HG02885 (cell line): ENCODE measurements around the gene MICAL1.
"Not testable (repeated sequence)": the region's sequence is repeated elsewhere in the genome, so short reads cannot be mapped to it uniquely, and the experiment has no call there.

ENCODE experiments used
- ATAC-seq: cut with Tn5 transposase; IDR thresholded peaks from one replicate; pipeline ENCODE4 v1.9.1; 2021; ENCODE audit warnings: mild to moderate bottlenecking; ENCODE audit not compliant: unreplicated experiment, poor library complexity

Gene MICAL1

DNA sequence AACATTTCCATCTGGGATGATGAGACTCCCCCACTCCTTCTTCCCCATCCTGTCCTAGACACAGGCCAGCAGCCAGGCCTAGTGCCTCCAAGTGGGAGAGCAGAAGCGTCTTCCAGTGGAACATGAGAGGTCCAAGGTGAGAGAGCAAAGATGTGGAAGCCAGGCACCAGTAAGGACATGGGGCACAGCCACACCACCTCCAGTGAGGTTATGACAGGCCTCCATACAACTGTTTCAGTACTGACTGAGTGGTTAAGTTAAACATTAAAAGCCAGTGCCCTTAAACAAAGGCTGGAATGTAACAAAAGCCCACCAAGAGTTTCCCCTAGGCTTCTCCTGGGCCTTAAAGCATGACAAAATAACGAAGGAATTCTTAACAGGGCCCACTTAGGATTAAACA lies 22.2 kb upstream of the MICAL1 start:
- peak; percentile 36 for ATAC-seq

DNA sequence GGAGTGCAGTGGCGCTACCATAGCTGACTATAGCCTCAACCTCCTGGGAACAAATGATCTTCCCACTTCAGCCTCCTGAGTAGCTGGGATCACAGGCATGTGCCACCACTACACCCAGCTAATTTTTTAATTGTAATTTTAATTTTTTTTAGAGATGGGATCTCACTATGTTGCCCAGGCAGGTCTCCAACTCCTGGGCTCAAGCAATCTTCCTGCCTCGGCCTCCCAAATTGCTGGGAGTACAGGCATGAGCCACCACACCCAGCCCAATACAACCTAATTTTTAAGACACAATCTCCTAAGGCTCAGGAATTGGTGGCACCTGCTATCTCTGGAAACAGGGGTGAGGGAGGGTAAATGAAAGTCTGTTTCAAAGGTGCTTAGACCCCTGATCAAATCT lies 21.6 kb upstream of the MICAL1 start:
- ATAC-seq: no peak

DNA sequence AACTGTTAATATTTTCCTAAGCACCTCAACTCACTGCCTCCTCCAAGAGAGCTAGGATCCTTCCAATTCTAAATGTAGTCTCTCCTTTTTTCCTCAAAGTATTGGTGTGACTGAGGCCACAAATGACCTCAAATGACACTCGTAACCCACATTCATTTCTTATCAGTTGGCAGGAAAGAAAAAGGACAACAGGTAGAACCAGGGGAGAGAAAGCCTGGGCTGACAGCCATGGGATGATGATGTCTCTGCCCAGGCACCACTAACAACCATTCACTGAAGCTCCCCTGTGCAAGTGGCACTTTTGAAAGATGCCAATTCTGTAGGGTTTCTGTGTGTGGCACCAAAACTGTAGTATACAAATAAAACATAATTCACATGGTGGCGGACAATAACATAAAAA lies 20.1 kb upstream of the MICAL1 start:
- ATAC-seq: no peak

DNA sequence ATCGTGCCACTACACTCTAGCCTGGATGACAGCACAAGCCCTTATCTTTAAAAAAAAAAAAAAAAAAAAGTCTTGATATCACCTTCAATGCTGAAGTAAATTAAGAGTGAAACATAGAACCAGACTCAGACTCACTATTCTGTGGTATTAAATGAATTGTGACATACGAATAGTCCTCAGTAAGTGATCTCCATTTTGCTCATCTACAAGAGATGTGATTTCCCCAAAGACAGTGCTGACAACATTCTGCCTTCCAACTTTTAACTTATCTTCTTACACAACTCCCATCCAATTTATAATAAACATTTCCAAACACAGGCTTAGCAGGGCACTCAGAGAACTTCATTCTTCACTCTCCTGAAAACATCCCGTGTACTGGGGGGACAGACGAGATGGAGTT lies 19.4 kb upstream of the MICAL1 start:
- ATAC-seq: no peak

DNA sequence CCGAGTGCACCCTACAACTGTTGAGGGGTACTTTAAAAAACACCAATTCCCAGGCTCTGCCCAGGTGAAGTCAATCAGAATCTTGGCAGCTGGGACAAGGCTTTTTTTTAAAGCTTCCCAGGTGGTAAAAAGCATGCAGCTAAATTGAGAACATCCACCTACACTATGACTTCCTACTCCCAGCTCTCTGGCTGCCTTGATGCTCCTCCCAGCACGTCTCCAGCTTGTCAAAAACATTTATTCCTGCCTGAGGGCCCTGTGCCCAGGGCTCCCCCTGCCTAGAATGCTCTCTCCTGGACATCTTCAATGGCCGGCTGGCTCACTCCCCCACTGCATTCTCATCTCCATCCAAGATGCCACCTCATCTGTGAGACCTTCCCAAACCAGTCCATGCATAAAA lies 17.5 kb upstream of the MICAL1 start:
- ATAC-seq: no peak

DNA sequence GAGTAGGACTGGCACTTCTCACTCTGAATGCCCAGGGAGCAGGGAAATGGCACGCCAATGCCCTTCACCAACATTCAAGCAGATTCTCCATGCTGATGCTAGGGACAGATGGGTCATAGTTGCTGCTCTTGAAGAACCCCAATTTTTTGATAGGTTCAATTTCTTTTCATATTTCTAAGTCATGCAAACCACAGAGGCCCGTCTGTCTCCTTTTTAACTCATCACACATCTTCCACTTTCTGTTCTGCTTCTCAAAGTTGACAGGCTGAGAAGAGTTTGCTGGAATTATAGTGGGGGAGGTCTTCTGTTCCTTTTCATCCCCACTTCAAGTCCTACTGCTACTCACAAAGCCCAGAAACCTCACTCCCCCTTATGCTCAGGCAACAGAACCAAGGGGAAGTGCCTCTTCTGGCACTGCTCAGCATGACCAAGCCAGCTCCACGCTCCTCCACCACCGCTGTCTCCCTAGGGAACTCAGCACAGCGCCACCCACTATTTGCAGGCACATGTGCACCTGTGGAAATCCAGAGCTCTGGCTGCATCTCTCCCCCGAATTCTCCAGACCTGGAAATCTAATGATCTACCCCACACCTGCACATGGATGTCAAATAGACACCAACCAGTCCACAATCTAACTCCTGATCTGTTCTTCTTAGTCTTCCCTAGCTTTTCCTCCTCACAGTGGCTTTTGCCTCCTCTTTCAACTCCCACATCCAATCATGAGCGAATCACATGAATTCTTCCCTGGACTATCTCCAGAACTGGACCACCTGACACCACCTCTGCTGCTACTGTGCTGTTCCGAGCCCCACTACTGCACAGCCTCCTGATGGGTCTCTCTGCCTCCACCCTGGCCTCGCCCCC lies 16.8 kb upstream of the MICAL1 start:
- peak; percentile 71 for ATAC-seq

DNA sequence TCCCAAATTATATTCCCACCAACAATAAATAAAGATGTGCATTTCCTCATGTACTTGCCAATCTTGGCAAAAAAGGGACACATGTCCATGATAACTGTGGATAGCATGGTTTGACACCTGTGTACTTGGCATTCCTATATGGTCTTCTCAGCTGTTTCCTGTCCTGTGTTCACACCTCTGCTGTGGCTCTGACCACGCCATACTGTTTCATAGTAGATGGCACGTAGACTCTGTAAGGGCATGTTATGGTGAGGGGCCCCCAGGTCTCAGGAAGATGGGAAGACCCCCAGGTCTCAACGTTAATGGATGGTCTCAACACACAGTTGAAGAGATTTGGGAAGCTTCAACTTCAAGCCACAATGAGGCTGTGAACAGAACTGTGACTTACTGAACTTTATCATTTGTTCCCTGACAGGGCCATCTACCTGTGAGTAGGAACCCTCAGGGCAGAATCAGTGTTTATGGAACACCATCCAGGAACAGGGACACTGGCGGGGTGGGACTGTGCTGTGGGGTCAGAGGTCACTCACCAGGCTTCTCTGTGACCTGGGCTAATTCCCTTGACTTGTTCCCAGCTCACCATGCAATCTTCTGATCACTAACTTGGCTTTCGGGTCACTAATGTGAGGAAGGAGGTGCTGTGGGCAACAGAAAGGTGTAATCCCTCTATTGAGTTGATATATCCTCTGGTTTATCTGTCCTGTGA lies 15.7 kb upstream of the MICAL1 start:
- ATAC-seq: no peak

DNA sequence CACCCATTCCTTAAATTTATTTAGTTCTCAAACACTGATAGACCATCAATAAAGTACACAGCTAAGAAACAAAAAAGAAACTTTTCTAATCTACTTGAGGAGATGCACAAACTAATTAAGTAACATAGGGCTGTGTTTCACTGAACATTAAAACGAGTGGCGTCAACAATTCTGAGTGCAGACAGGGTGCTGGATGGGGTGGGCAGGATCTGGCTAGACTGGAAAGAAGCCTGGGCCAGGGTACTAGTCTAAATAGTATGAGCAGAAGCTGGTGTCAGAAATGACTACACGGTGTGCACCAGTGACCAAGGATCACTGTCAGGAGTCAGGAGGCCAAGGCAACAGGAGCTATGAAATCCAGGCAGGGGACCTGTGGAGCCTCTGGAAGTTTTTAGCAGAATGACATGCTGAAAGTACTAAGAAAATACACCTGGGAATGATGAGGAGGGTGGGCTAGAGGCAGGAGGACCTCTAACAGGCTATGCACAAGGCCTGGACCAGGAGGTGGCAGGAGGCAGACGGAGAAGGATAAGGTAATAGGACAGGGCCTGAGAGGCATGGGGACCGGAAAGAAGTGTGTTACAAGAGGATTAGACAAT lies 14.1 kb upstream of the MICAL1 start:
- ATAC-seq: no peak

DNA sequence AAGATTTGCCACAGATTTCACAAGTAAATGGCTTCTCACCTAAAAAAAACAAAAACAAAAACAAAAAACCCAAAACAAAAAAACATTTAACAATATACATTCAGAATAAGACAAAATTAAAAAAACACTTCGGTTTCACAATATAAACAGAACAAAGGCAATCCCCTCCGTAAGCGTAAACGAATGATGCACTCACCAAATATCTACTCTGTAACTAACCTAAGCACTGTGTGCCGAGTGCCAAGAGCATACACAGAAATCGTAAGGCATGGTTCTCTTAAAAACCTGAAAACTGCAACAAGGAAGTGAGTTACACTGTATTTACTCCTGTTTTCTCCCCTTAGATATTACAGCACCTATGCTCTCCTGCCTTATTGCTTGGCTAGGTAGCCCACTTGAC lies 12.1 kb upstream of the MICAL1 start:
- no peak for ATAC-seq

DNA sequence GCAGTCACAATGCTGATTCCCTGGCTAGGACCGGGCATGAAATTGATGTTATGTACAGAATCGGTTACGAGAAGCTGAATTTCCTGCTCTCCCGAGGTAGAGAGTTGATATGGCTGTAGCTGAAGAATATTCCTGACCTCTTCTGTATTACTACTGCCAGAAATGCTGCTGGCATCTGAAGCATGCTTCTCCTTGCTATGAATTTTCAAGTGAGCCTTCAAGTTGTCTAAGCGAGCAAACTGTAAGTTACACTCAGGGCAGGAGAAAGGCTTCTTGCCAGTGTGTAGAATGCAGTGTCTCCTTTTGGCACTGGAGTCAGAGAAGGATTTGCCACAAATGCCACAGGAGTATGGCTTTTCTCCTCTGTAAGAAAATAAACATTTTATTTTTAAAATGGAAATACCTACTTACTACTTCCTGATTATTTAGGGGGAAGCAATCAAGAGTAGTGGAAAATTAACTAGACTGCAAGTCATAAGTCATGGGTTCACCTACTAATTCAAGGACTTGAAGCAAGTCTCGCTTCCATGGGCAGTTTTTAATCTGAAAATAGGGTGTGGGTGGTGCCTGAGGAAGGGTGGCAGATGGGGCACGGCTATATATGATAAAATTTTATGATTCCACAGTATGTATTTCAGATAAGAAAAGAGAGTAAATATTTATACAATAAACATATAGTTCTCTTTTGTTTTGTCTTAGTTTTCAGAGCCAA lies 10.8 kb upstream of the MICAL1 start:
- no peak for ATAC-seq

DNA sequence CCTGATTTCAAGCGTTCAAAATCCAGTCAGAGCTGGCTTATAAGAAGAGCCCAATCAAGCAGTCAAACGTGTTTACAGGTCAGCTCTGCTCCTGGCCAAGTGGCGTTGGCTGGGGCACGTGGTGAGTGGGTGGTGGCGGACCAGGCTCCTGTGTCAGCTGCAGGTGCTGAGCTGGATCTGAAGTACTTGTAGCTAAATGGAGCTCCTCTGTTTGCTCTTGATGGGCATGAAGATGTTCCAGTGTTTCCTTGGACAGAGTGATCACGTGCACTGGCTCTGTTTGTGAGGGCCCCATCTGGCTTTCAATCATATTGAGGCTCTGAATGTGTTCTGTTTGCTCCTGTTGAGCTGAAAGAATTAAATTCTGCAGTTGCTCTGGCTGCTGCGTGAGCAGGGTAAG lies 10.2 kb upstream of the MICAL1 start:
- ATAC-seq: no peak

DNA sequence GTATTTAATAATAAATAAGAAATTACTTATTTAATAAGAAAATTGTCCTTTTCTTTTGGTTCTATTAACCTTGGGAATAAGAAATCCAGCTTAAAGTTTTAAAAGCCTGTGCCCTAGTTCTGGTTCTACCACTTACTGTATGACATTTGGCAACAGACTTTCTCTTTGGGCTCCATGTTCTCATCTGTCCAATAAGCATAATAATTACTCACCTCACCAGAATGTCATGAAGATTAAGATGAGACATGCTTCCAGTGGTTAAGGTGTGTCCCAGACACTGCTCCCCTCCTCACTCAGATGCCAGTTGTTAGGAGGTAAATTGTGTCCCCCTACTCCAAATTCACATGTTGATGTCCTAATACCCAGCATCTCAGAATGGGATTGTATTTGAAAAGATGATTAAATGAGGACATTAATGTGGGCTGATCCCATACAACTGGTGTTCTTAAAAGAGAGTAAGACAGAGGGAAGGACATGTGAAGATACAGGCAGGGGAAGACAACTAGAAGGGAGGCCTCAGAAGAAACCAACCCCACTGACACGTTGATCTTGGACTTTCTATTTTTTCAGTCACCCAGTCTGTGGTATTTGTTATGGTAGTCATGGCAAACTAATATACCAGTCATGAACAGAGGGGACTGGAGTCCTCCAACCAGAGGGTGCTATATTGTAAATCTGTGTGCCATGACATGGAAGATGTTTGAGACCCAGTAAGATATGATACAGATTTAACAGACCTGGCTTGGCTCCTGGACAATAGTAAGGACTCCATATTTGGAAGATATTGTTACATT lies 6.4 kb upstream of the MICAL1 start:
- ATAC-seq: no peak

DNA sequence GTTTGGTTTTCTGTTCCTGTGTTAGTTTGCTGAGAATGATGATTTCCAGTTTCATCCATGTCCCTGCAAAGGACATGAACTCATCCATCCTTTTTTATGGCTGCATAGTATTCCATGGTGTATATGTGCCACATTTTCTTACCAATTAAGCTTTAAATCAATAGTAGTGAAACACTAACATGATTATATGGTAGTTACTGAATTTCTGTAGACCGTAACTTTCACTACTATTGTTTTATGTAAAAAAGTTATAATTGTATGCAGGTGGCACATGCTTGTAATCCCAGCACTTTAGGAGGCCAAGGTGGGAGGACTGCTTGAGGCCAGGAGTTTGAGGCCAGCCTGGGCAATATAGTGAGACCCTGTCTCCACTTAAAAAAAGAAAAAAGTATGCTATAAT lies 5.6 kb upstream of the MICAL1 start:
- not testable (repeated sequence) for ATAC-seq

DNA sequence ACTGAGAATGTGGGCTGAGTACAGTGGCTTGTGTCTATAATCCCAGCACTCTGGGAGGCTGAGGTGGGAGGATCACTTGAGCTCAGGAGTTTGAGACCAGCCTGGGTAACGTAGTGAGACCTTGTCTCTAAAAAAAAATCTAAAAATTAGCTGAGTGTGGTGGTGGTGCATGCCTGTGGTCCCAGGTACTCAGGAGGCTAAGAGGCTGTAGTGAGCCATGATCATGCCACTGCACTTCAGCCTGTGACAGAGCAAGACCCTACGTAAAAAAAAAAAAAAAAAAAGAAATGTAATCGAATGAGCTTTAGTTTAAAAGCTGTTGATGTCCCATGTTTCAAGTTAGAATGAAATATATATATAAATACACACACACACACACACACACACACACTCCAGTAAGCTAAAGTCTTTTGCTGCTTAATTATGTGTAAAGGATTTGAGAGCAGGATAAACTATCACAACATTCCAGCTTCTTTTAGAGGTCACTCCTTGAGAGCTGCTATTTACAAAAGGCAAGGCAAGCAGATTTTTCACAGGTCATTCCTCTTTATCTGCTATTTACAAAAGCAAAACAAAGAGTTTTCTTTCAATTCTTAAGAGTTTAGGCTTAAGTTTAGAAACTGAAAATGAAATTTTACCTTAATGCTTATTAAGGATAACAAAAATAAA lies 4.7 kb upstream of the MICAL1 start:
- no peak for ATAC-seq

DNA sequence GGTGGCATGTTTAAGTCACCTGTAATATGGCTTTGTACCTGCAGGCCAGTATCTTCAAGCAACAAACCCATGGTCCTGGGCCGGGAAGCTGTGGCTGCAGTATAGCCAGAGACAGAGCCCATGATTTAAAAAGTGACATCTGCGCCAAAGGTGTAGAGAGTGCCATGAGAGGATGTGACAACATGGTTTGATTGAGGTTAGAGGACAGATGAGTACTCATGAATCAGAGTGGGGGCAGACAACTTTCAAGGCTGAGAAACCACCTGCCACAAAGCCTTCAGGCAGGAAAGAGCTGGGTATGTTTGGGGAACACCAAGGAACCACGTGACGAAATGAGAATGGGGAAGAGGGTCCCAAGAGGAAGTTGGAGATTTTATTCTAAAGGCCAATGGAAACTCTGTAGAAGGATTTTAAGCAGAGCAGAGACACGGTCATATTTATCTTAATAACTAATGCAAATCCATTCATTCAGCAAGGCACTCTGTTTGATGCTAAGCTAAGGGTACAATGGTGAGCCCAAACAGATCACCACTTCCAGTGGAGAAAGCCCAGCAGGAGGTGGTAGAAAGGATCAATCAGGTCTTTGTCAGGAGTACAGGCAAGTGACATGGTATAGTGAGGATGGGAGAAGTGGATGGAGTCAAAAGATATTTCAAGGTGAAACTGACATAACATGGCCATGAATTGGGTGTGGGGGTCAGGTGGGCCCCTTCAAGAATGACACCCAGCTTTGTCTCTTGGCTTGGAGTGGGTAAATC lies 3.4 kb upstream of the MICAL1 start:
- no peak for ATAC-seq

DNA sequence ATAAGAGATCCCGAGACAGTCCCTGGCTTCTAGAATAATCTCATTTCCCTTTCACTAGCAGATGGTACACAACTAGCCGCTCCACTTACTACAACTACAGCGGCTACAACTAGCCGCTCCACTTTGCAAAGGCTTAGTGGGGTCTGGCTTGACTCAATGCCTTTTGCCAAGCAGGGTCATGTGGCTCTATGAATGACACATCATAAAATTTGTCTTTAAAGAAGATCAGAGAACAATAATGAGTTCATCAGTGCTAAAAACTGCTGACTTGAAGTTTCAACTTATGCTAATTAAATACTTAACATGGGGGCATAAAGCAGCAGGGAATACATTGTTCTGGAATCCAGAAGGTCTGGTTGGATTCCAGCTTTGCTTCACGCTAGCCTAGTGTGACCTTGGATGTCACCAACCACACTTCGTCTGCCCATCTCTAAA lies 2.0 kb upstream of the MICAL1 start:
- no peak for ATAC-seq

DNA sequence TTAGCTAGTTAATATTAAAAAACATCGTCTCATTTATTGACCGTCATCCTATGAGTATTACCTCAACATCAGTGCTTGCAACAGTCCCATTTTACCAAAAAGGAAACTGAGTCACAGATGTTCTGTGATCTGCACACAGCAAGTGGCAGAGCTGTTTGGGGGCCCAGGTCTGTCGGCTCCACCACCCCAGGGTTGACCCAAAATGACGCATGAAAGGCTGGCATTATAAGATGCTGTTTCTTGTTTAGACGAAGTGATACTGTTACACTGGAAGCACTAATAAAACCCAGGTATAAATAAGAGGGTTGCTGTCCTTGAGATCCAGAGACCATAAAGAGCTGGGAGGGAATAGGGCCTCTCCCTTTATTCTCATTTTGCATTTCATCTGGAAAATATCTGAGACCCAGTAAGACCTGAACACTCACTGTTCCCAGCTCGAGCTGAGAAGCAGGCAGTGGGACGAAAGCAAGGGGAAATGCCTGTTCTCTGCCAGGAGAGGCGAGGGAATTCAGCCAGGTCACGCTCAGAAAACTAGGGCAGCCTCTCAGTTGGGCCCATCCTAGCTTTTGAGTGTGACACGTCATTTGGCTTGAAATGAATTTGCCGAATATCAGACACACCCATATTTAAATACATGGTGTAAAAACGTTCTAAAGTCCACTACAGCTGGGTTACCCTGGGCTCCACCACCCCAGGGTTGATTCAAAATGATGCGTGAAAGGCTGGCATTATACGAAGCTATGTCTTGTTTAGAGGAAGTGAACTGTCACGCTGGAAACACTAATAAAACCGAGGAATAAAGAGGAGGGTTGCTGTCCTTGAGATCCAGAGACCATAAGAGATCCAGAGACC lies 1.4 kb upstream of the MICAL1 start:
- ATAC-seq: no peak

DNA sequence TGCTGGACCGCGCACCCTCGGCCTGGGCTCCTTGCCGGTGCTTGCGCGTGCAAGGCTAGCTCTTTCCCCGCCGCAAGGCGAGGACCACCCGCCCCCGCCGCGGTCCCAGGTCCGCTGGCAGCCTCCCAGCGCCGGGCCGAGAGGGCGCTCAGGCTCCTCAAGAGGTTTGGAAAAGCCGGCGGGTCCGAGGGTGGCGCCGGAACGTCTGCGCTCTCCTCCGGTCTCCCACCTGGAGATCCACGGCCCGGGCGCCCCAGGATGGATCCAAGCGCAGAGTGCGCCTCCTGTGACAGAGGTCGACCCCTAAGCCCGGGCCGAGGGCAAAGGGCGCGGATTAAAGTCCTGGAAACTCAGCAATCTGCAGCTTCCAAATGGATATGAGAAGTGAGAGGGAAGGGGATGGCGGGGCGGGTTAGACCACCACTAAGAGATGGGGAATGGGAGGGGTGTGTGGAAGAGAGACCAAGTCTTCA lies 575 bp upstream of the MICAL1 start:
- ATAC-seq: no peak
